C1 segment of cervical spinal cord (tissue), 14 donors: ENCODE data around the gene RASGRP4.
"Not testable (repeated sequence)": the region's sequence is repeated elsewhere in the genome, so short reads cannot be mapped to it uniquely, and the experiment has no call there.

Experiments used
- DNase-seq, 14 donors: peaks; one replicate each; lab custom pipeline; 2025; lab: John Stamatoyannopoulos, UW

Gene RASGRP4

DNA sequence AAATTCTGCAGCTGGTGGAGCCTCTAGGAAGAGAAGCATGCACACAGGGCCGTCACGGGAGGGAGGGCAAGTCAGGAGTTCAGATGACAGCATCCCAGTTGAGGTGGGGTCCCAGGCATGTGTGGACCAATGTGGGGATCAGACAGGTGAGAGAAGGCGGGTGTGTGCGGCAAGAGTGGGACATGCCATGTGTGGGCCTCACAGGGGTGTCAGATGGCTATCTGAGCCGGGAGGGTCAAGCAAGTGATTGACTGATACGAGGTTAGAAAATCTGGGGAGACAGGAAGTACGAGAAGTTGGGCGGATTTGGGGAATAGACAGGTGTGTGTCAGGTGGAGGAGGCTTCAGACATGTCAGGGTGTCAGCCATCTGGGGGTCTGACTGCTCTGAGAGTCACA, 8.9 kb downstream of the RASGRP4 start:
- no peak for DNase-seq

DNA sequence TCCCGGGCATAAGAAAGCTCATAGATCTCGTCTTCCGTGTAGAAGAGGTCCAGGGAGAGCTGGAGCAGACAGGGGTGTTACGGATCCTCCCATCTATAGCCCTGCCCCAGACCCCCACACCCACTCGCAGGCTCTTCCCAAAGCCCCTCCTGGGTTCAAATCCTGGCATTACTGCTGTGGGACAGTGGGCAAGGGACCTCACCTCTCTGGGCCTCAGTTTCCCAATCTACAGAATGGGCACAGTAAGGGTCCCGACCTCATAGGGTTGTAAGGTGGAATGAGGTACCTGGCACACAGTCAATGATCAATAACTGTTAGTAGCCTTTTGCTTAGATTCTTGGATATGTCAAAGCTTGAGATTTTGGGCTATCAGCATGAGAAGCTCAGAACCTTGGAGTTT, 12.6 kb downstream of the RASGRP4 start:
- DNase-seq: no peak

GRCh38 chr19:38412961-38413360, 13.1 kb downstream of the RASGRP4 start:
- DNase-seq: no peak

GRCh38 chr19:38412491-38412890, 13.5 kb downstream of the RASGRP4 start:
- no peak for DNase-seq

DNA sequence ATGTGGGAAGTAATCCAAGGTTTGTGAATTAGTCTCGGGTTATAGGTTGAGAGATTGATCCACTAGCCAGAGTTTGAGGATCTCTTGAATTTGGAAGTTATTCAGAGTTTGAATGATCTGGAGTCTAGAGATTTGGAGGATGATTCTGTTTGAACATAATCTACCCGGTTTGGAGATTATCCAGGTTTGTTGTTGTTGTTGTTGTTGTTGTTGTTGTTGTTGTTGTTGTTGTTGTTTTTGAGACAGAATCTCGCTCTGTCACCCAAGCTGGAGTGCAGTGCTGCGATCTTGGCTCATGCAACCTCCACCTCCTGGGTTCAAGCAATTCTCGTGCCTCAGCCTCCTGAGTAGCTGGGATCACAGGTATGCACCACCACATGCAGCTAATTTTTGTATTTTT, 14.1 kb downstream of the RASGRP4 start:
- DNase-seq: not testable (repeated sequence)

DNA sequence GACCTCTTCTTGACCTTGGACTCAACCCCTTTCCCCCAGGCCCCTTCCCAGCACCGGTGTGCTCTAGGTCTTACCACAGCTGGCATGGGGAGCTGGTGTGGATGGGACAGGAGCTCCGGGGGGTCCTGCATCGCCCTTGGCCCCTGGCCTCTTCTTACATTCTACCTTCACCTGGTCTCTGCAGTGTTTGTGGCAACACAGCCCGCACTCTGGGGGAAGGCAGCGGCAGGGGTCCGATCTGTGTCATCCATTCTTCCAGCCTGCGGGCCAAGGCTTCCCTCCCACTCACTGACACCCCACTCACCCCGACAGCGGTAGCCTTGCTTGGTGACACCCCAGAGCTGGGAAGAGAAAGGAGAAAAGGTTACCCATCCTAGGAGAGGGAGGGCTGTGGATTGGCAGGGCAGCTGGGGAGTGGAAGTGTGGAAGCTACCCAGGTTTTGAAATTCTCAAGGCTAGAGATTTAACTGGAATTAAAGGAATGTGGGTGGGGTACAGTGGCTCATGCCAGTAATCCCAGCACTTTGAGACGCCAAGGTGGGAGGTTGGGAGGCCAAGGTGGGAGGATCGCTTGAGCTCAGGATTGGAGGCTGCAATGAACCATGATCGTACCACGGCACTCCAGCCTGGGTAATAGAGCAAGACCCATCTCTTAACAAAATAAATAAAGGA, 14.8 kb downstream of the RASGRP4 start:
- DNase-seq: no peak

DNA sequence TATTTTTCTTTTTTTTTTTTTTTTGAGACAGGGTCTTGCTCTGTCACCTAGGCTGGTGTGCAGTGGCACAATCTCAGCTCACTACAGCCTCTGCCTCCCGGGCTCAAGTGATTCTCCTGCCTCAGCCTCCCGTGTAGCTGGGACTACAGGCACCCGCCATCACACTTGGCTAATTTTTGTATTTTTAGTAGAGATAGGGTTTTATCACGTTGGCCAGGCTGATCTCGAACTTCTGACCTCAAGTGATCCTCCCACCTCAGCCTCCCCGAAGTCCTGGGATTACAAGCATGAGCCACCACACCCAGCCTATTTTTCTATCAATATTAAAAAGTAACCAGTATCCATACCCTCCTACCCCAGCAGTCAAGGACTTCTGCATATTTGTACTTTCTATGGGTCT, 15.6 kb downstream of the RASGRP4 start:
- not testable (repeated sequence) for DNase-seq

DNA sequence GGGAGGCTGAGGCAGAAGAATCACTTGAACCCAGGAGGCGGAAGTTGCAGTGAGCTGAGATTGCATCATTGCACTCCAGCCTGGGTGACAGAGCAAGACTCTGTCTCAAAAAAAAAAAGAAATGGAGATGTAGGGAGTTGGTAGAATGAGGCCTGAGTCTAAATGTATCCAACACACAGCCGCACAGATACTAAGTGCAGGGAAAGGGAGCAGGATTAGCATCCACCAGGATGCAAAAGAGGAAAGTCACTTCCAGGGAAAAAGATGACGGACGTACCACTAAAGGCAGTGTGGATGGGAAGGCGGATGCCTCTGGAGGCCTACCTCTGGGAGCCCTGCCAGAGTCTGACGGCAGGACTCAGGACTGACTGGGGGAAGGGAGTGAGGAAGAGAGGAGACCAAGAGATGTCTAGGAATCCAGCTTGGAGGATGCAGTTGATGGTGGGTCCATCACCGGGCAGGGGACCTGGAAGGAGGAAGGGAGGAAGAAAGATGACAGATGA, 16.3 kb downstream of the RASGRP4 start:
- no peak for DNase-seq

DNA sequence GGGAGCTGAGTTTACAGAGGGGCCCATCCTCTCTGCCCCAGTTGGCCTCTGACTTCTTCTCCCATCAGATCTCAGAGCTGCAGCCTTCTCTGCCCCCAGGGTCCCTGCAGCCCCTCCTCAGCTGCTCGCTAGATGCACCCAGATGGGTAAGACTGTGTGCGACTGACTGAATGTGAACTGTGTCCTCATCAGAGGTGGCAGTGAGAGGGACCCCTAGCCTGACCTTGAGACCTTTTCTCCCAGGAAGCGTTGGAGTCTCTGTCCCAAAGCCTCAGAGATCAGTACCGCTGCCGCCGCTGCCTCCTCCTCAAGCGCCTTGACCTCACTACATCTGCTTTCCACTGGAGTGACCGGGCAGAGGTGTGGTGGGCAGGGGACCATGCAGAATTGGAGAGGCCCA, 20.7 kb downstream of the RASGRP4 start:
- DNase-seq: no peak

GRCh38 chr19:38404858-38405257, 21.2 kb downstream of the RASGRP4 start:
- no peak for DNase-seq

GRCh38 chr19:38402967-38403674, 22.9 kb downstream of the RASGRP4 start, which contains the start of gene FAM98C:
Gene FAM98C (plus strand): TSS chr19:38403093. CDS start chr19:38403154, 61 bp downstream.
- peak; percentile 82 to 98 (median 94) for DNase-seq

- DNase-seq: no peak
Observed at GRCh38 chr19:38402623-38402966, 23.4 kb downstream of the RASGRP4 start.

DNA sequence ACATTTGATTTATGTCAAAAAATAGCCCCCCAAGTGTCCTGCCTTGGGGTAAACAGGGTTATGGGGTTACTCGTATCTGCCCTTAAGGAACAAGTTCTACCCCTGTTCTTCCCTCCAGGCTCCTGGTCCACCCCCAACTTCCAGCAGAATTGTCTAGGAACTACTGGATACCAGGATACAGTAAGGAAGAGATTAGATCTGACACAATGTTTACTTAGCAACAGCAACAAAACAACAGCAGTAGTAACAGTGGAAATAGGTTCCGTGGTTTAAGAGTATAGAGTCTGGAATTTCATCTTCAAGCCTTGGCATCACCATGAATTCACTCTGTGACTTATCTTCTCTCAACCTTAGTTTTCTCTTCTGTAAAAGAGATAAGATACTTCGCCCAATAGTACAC, 24.9 kb downstream of the RASGRP4 start:
- no peak for DNase-seq

DNA sequence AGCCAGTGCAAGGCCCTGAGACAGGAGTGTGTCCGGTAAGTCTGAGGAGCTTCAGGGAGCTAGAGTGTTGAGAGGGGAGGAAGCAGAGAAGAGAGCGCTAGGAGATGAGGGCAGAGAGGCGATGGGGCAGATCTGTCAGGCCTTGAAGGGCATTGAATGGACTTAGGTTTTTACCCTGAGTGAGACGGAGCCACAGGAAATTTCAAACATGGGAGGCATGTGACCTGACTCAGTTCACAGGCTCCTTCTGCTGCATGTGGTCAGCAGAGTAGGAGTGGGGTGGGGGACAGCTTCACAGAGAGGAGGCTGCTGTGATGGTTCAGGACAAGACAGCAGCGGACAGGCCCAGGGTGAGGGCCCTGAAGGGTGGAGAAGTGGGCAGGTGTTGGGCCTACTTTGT, 25.7 kb downstream of the RASGRP4 start:
- no peak for DNase-seq

DNA sequence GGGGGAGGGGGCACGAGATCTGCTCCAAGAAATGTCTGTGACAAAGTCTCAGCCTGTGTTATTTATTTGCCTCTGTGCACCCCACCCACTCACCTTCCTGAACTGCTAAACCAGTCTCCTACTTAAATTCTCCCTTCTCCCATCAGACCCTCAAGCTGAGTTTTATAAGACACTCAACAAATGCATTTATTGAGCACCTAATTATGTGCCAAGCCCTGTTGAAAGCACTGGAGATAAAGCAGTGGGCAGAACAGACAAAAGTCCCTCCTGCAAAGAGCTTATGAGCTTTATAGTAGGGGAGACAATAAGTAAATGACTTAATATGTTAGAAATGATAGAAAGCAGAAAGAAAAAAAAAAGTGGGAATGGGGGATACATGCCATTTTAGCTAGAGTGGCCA, 26.5 kb downstream of the RASGRP4 start:
- no peak for DNase-seq

- DNase-seq: no peak
Observed at GRCh38 chr19:38399081-38399480, 26.9 kb downstream of the RASGRP4 start.

GRCh38 chr19:38395381-38396114, 30.5 kb downstream of the RASGRP4 start:
- no peak for DNase-seq

GRCh38 chr19:38394488-38394887, 31.5 kb downstream of the RASGRP4 start:
- DNase-seq: no peak

- no peak for DNase-seq
Observed at GRCh38 chr19:38392707-38393308, 33.2 kb downstream of the RASGRP4 start.

- DNase-seq: no peak
Observed at GRCh38 chr19:38391911-38392464, 34.0 kb downstream of the RASGRP4 start.
